Esophagus squamous epithelium (tissue), 4 donors: Measurements from ENCODE around the gene EPS15.

Experiments used
- CTCF ChIP-seq, 6 experiments: fragments of 450-650 bp in 4 of 6; fragments of 200-600 bp in 2 of 6; sonication (generic) in 2 of 6; IDR thresholded peaks; one replicate each; pipeline ENCODE4 v1.5.1; 2016 to 2019; ENCODE audit warnings: antibody characterized with exemption in 6 of 6, mild to moderate bottlenecking in 4 of 6, moderate library complexity in 4 of 6
- POLR2A ChIP-seq, 4 donors: fragments of 450-650 bp; IDR thresholded peaks; one replicate each; pipeline ENCODE4 v1.6.1; 2017; ENCODE audit warnings: antibody characterized with exemption in 4 of 4, mild to moderate bottlenecking in 4 of 4, moderate library complexity in 3 of 4

- TF ChIP-seq CTCF (IDR thresholded peaks at IDR 0.05) (no peak), POLR2A (IDR thresholded peaks at IDR 0.05) (no peak)
Observed at GRCh38 chr1:51564124-51564523, 45.1 kb upstream of the EPS15 start.
